ENCODE measurements around the gene CLCN3. TPM values are rescaled to one million over a fixed set of nuclear protein-coding genes. Genes with fewer than 3 reads are reported as not detected.
A peak's percentile ranks its signal among the peaks of the same experiment; 100 is the strongest.

The CLCN3 gene
- total RNA-seq, 5 donors from 2014 or later (not counting 1 experiment from before 2014, with no cell fraction given) = 17.3 to 33.7 (median 30.8) TPM

DNA sequence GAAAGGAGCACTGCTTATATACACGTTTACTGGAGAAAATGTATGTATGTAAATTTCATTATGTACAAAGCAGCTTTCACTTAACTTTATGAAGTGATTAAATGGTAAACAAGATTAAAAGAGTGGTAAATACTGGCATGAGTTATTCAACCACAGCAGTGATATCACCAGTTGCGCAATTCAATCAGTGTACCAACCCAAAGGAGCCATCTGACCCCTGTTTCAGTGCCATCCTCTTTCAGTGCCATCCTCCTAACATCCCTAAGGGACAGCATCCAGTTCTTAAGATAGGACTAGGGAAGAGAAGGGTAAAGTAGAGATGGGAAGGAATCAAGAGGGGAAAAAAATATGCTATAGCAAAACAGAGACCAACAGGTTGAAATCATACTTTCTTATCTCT is 121.2 kb downstream of the CLCN3 start:
- no peak overlapping the region for H3K4me3 Mint-ChIP-seq
- no peak overlapping the region for H3K4me3 ChIP-seq (ENCODE audit: control insufficient read depth in 1 of 2, extremely low read depth in 1 of 2, low read length in 1 of 2)
- no peaks in the 10 kb centered on the region for H3K9me3 ChIP-seq
- H3K27me3 ChIP-seq (replicated peaks in 1 of 2; ENCODE audit: control insufficient read depth in 2 of 2, extremely low read depth in 1 of 2, insufficient read depth in 2 of 2, low read length in 1 of 2) = no peaks in the 10 kb centered on the region
- WGBS (ENCODE audit: insufficient coverage) = no CpG with 5 or more reads among the region's 2 CpGs
- H3K27ac ChIP-seq (ENCODE audit: low read length) = no peak overlapping the region
- no peak overlapping the region for H3K27ac Mint-ChIP-seq
- no peaks in the 10 kb centered on the region for H3K4me1 ChIP-seq (ENCODE audit: control insufficient read depth in 1 of 2, extremely low read depth in 1 of 2, insufficient read depth in 2 of 2, low read length in 2 of 2)
- no peaks in the 10 kb centered on the region for H3K9me3 Mint-ChIP-seq
- H3K36me3 Mint-ChIP-seq = peaks cover 66% of the 10 kb centered on the region
- ATAC-seq (replicated peaks in 1 of 4) (no peak), DNase-seq (no peak)
- no peaks in the 10 kb centered on the region for H3K27me3 Mint-ChIP-seq
- H3K36me3 ChIP-seq (ENCODE audit: control insufficient read depth in 2 of 2, extremely low read depth in 1 of 2, insufficient read depth in 1 of 2, low read length in 1 of 2) = peaks cover 4 to 15% of the 10 kb centered on the region in 2 donors
- ChIA-PET POLR2A (no interaction called here), CTCF (interaction anchor here in 1 of 2 donors (1.0 kb wide), 1 partner anchor 128 kb away, joined by 3 read pairs; no protein-coding TSS in a partner anchor)
- H3K4me1 Mint-ChIP-seq = no peaks in the 10 kb centered on the region

GRCh38 chr4:169744601-169745000 is 124.2 kb downstream of the CLCN3 start:
- Histone ChIP-seq H3K4me3 (ENCODE audit: control insufficient read depth in 1 of 2, extremely low read depth in 1 of 2, low read length in 1 of 2) (no peak overlapping the region), H3K27me3 (replicated peaks in 1 of 2; ENCODE audit: control insufficient read depth in 2 of 2, extremely low read depth in 1 of 2, insufficient read depth in 2 of 2, low read length in 1 of 2) (no peaks in the 10 kb centered on the region), H3K27ac (ENCODE audit: low read length) (no peak overlapping the region), H3K4me1 (ENCODE audit: control insufficient read depth in 1 of 2, extremely low read depth in 1 of 2, insufficient read depth in 2 of 2, low read length in 2 of 2) (no peaks in the 10 kb centered on the region), H3K36me3 (ENCODE audit: control insufficient read depth in 2 of 2, extremely low read depth in 1 of 2, insufficient read depth in 1 of 2, low read length in 1 of 2) (peaks cover 7 to 17% of the 10 kb centered on the region in 2 donors), H3K9me3 (no peaks in the 10 kb centered on the region)
- Mint-ChIP-seq H3K4me1 (no peaks in the 10 kb centered on the region), H3K4me3 (no peak overlapping the region), H3K27ac (no peak overlapping the region), H3K36me3 (peaks cover 56% of the 10 kb centered on the region), H3K9me3 (no peaks in the 10 kb centered on the region), H3K27me3 (no peaks in the 10 kb centered on the region)
- CTCF ChIA-PET = no interaction called here
- POLR2A ChIA-PET = no interaction called here
- DNase-seq (no peak), ATAC-seq (replicated peaks in 1 of 4) (no peak)
- no CpG with 5 or more reads among the region's 1 CpG for WGBS (ENCODE audit: insufficient coverage)

DNA sequence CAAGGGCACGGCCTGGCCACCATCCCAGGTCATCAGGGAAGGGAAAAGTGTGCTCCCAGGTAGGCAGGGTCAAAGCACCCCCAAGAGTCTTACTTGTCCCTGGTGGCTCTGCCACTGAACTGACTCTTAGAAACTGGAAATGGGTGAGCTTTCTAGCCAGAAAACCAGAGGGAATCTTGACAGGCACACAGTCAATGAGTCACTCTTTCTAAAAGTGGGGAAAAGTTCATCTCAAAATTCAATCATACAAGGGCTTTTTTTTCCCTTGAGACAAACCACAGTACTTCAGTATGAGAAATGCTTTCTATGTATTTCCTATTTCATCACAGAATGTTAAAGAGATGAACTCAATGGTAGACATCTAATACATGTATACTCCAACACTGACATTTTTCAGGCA is 124.9 kb downstream of the CLCN3 start:
- 100% methylated on average over 1 of the region's 1 CpG for WGBS (ENCODE audit: insufficient coverage)
- Mint-ChIP-seq H3K4me1 (peaks cover 0 to 4% (median 0%) of the 10 kb centered on the region in 3 donors), H3K9me3 (no peaks in the 10 kb centered on the region), H3K27ac (no peak overlapping the region), H3K4me3 (no peak overlapping the region), H3K36me3 (peaks cover 56% of the 10 kb centered on the region), H3K27me3 (no peaks in the 10 kb centered on the region)
- Histone ChIP-seq H3K36me3 (ENCODE audit: control insufficient read depth in 2 of 2, extremely low read depth in 1 of 2, insufficient read depth in 1 of 2, low read length in 1 of 2) (peaks cover 7 to 19% of the 10 kb centered on the region in 2 donors), H3K4me3 (ENCODE audit: control insufficient read depth in 1 of 2, extremely low read depth in 1 of 2, low read length in 1 of 2) (no peak overlapping the region), H3K4me1 (ENCODE audit: control insufficient read depth in 1 of 2, extremely low read depth in 1 of 2, insufficient read depth in 2 of 2, low read length in 2 of 2) (no peaks in the 10 kb centered on the region), H3K27ac (ENCODE audit: low read length) (no peak overlapping the region), H3K9me3 (no peaks in the 10 kb centered on the region), H3K27me3 (replicated peaks in 1 of 2; ENCODE audit: control insufficient read depth in 2 of 2, extremely low read depth in 1 of 2, insufficient read depth in 2 of 2, low read length in 1 of 2) (no peaks in the 10 kb centered on the region)
- DNase-seq (no peak), ATAC-seq (replicated peaks in 1 of 4) (no peak)
- ChIA-PET CTCF (no interaction called here), POLR2A (no interaction called here)

GRCh38 chr4:169756971-169757574 is 136.7 kb downstream of the CLCN3 start:
- no peaks in the 10 kb centered on the region for H3K9me3 Mint-ChIP-seq
- ChIA-PET CTCF (no interaction called here), POLR2A (no interaction called here)
- H3K27me3 ChIP-seq (replicated peaks in 1 of 2; ENCODE audit: control insufficient read depth in 2 of 2, extremely low read depth in 1 of 2, insufficient read depth in 2 of 2, low read length in 1 of 2) = peaks cover 0 to 3% of the 10 kb centered on the region in 2 experiments
- H3K9me3 ChIP-seq = no peaks in the 10 kb centered on the region
- peaks cover 12% of the 10 kb centered on the region for H3K36me3 Mint-ChIP-seq
- peaks cover 29 to 48% (median 32%) of the 10 kb centered on the region in 3 donors for H3K4me1 Mint-ChIP-seq
- WGBS (ENCODE audit: insufficient coverage) = 2% methylated on average over 11 of the region's 13 CpGs
- H3K4me3 ChIP-seq (ENCODE audit: control insufficient read depth in 1 of 2, extremely low read depth in 1 of 2, low read length in 1 of 2) = peak overlapping the region; percentile 81 to 99
- peaks cover 9 to 10% of the 10 kb centered on the region in 2 experiments for H3K4me1 ChIP-seq (ENCODE audit: control insufficient read depth in 1 of 2, extremely low read depth in 1 of 2, insufficient read depth in 2 of 2, low read length in 2 of 2)
- H3K27ac ChIP-seq (ENCODE audit: low read length) = no peak overlapping the region
- ATAC-seq (replicated peaks in 1 of 4) (peak in 1 of 4 experiments; percentile 6), DNase-seq (no peak)
- H3K27me3 Mint-ChIP-seq = no peaks in the 10 kb centered on the region
- peaks cover 0 to 4% of the 10 kb centered on the region in 2 donors for H3K36me3 ChIP-seq (ENCODE audit: control insufficient read depth in 2 of 2, extremely low read depth in 1 of 2, insufficient read depth in 1 of 2, low read length in 1 of 2)
- peak overlapping the region in 1 of 2 donors; percentile 50 for H3K27ac Mint-ChIP-seq
- peak overlapping the region; percentile 90 to 94 (median 92) for H3K4me3 Mint-ChIP-seq

DNA sequence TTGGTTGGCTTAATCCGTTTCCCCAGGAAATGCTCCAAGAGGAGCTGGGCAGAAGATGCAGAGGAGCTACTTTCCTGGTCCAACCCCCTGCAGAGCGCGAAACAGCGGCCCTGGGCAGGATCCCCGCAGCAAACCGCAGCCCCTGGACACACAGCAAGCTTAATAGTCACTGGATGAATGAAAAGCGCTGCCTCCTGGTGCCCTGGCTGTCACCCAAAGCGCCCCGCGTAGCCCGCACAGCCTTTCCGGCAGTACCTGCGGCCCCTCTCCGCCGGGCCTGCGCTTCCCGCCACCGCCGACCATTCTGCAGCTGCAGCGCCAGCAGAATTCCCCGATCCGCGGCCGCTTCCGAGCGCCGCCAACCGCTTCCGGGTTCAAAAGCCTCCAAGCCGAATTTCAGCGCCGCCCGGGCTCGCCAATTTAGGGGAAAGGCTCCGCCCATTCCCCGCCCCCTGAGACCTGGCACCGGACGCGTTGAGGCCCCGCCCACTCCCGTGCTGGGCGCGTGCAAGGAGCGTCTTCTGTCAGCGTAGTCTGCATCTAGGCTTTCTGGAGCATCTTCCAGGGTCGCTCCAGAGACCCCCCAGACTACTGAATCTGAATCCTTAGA is 137.3 kb downstream of the CLCN3 start, which contains the start of gene HPF1:
HPF1 (minus strand) TSS at position 370 of the 610 bp plus-strand sequence; CDS start at position 303, 67 bp downstream.
- Histone ChIP-seq H3K36me3 (ENCODE audit: control insufficient read depth in 2 of 2, extremely low read depth in 1 of 2, insufficient read depth in 1 of 2, low read length in 1 of 2) (peaks cover 0 to 1% of the 10 kb centered on the region in 2 donors), H3K4me1 (ENCODE audit: control insufficient read depth in 1 of 2, extremely low read depth in 1 of 2, insufficient read depth in 2 of 2, low read length in 2 of 2) (peaks cover 9 to 10% of the 10 kb centered on the region in 2 experiments), H3K27ac (ENCODE audit: low read length) (no peak within 1 kb of the TSS), H3K27me3 (replicated peaks in 1 of 2; ENCODE audit: control insufficient read depth in 2 of 2, extremely low read depth in 1 of 2, insufficient read depth in 2 of 2, low read length in 1 of 2) (peaks cover 0 to 3% of the 10 kb centered on the region in 2 experiments), H3K4me3 (ENCODE audit: control insufficient read depth in 1 of 2, extremely low read depth in 1 of 2, low read length in 1 of 2) (peak within 1 kb of the TSS; percentile 81 to 99), H3K9me3 (no peaks in the 10 kb centered on the region)
- ATAC-seq (replicated peaks in 1 of 4) = peak; percentile 97 to 98 (median 98)
- WGBS (ENCODE audit: insufficient coverage) = 0% methylated on average over 41 of the region's 46 CpGs
- POLR2A ChIA-PET = no interaction called here
- peaks cover 7% of the 10 kb centered on the region for H3K36me3 Mint-ChIP-seq
- CTCF ChIA-PET = no interaction called here
- H3K4me3 Mint-ChIP-seq = peak within 1 kb of the TSS; percentile 90 to 94 (median 92)
- peak; percentile 82 to 98 (median 90) for DNase-seq
- H3K27me3 Mint-ChIP-seq = no peaks in the 10 kb centered on the region
- no peaks in the 10 kb centered on the region for H3K9me3 Mint-ChIP-seq
- H3K4me1 Mint-ChIP-seq = peaks cover 26 to 43% (median 28%) of the 10 kb centered on the region in 3 donors
- H3K27ac Mint-ChIP-seq = peak within 1 kb of the TSS in 1 of 2 donors; percentile 50

- POLR2A ChIA-PET = interaction anchor here in 1 of 2 donors (1.0 kb wide), 1 partner anchor 269 kb away, joined by 4 read pairs; no protein-coding TSS in a partner anchor
- H3K27me3 ChIP-seq (replicated peaks in 1 of 2; ENCODE audit: control insufficient read depth in 2 of 2, extremely low read depth in 1 of 2, insufficient read depth in 2 of 2, low read length in 1 of 2) = peaks cover 0 to 3% of the 10 kb centered on the region in 2 experiments
- no peaks in the 10 kb centered on the region for H3K36me3 ChIP-seq (ENCODE audit: control insufficient read depth in 2 of 2, extremely low read depth in 1 of 2, insufficient read depth in 1 of 2, low read length in 1 of 2)
- H3K9me3 Mint-ChIP-seq = no peaks in the 10 kb centered on the region
- WGBS (ENCODE audit: insufficient coverage) = 90% methylated on average over 7 of the region's 11 CpGs
- peak in 1 of 35 experiments; percentile 9 for DNase-seq
- H3K4me1 Mint-ChIP-seq = peaks cover 26 to 42% (median 28%) of the 10 kb centered on the region in 3 donors
- H3K27ac Mint-ChIP-seq = no peak overlapping the region
- peaks cover 3% of the 10 kb centered on the region for H3K36me3 Mint-ChIP-seq
- no peak for ATAC-seq (replicated peaks in 1 of 4)
- CTCF ChIA-PET = no interaction called here
- H3K4me3 ChIP-seq (ENCODE audit: control insufficient read depth in 1 of 2, extremely low read depth in 1 of 2, low read length in 1 of 2) = no peak overlapping the region
- H3K27me3 Mint-ChIP-seq = peaks cover 0 to 3% of the 10 kb centered on the region in 2 donors
- H3K4me3 Mint-ChIP-seq = peak overlapping the region; percentile 90 to 94 (median 92)
- H3K4me1 ChIP-seq (ENCODE audit: control insufficient read depth in 1 of 2, extremely low read depth in 1 of 2, insufficient read depth in 2 of 2, low read length in 2 of 2) = peaks cover 9 to 10% of the 10 kb centered on the region in 2 experiments
- no peak overlapping the region for H3K27ac ChIP-seq (ENCODE audit: low read length)
- H3K9me3 ChIP-seq = no peaks in the 10 kb centered on the region
Observed at GRCh38 chr4:169758401-169758962, 138.1 kb downstream of the CLCN3 start.

All from T-cell (primary cell).